PC-9 (cell line): ENCODE measurements around the gene ZNF491. TPM values are rescaled to one million over a fixed set of nuclear protein-coding genes. Genes with fewer than 3 reads are reported as not detected.
"Not testable (repeated sequence)": the region's sequence is repeated elsewhere in the genome, so short reads cannot be mapped to it uniquely, and the experiment has no call there.

ENCODE experiments used
- BruUV-seq: library from RNA; stranded (reverse); fragments of 400-500 nt; replicated peaks from 2 replicates; lab custom pipeline; 2021; lab: Mats Ljungman, UMichigan
- CTCF ChIA-PET: fragments of 300-600 bp; sonication (Branson Sonifier 250); formaldehyde crosslinking; loops from one replicate; lab custom pipeline; 2022; ENCODE audit warnings: antibody characterized with exemption; lab: Charles Lee
- POLR2A ChIA-PET: fragments of 300-600 bp; sonication (Branson Sonifier 250); formaldehyde crosslinking; loops from one replicate; lab custom pipeline; 2022; ENCODE audit warnings: antibody characterized with exemption; ENCODE audit not compliant: unreplicated experiment; lab: Charles Lee
- DNase-seq, 2 experiments: peaks; one replicate each; pipeline versions ENCODE4 v3.0.0 to v3.0.0-alpha.2; 2015 to 2022; ENCODE audit warnings: mixed read lengths in 1 of 2
- H2AFZ ChIP-seq: fragments of 200-600 bp; sonication (generic); 2 replicates; pipeline ENCODE4 v1.8.1; 2017; ENCODE audit warnings: antibody characterized with exemption
- H3F3A ChIP-seq: fragments of 200-600 bp; sonication (generic); 2 replicates; pipeline ENCODE4 v1.8.1; 2017; ENCODE audit warnings: antibody characterized with exemption, mild to moderate bottlenecking, low read depth; ENCODE audit not compliant: insufficient read depth
- H3K27ac ChIP-seq: fragments of 200-600 bp; sonication (generic); 2 replicates; pipeline ENCODE4 v1.6.1; 2016; ENCODE audit warnings: mixed run types
- H3K27me3 ChIP-seq: fragments of 200-600 bp; sonication (generic); 2 replicates; pipeline ENCODE4 v1.6.1; 2016; ENCODE audit warnings: low read depth, mixed run types; ENCODE audit not compliant: insufficient read depth
- H3K36me3 ChIP-seq: fragments of 200-600 bp; sonication (generic); 2 replicates; pipeline ENCODE4 v1.6.1; 2016; ENCODE audit warnings: low read depth, mixed run types
- H3K4me1 ChIP-seq: fragments of 200-600 bp; sonication (generic); replicated peaks from 2 replicates; pipeline ENCODE4 v1.6.1; 2016; ENCODE audit warnings: mixed run types; ENCODE audit not compliant: insufficient read depth
- H3K4me2 ChIP-seq: fragments of 200-600 bp; sonication (generic); 2 replicates; pipeline ENCODE4 v1.6.1; 2017; ENCODE audit warnings: mixed run types
- H3K4me3 ChIP-seq: fragments of 200-600 bp; sonication (generic); 2 replicates; pipeline ENCODE4 v1.6.1; 2016; ENCODE audit warnings: mixed run types
- H3K79me2 ChIP-seq: fragments of 200-600 bp; sonication (generic); 2 replicates; pipeline ENCODE4 v1.6.1; 2017; ENCODE audit warnings: low read depth, mixed run types
- H3K9me2 ChIP-seq: fragments of 200-600 bp; sonication (generic); 2 replicates; pipeline ENCODE4 v1.8.1; 2017; ENCODE audit warnings: mild to moderate bottlenecking; ENCODE audit not compliant: insufficient read depth
- H3K9me3 ChIP-seq: fragments of 200-600 bp; sonication (generic); 2 replicates; pipeline ENCODE4 v1.8.1; 2016; ENCODE audit warnings: low read depth; ENCODE audit not compliant: insufficient read depth
- H4K20me1 ChIP-seq: fragments of 200-600 bp; sonication (generic); 2 replicates; pipeline ENCODE4 v1.8.1; 2017; ENCODE audit not compliant: insufficient read depth
- CTCF ChIP-seq: fragments of 200-600 bp; sonication (generic); conservative IDR thresholded peaks from 2 replicates; pipeline ENCODE4 v1.6.1; 2017; ENCODE audit warnings: mixed run types, antibody characterized with exemption, mild to moderate bottlenecking, moderate library complexity
- EZH2 ChIP-seq: fragments of 200-600 bp; sonication (generic); IDR thresholded peaks from 2 replicates; pipeline ENCODE4 v1.8.0; 2017; ENCODE audit warnings: antibody characterized with exemption, low read depth
- intact Hi-C: fragments of 100-400 bp; cut with micrococcal nuclease; formaldehyde crosslinking; loops from one replicate; pipeline ENCODE4 v1.10.0; 2022; ENCODE audit not compliant: unreplicated experiment
- total RNA-seq: library from RNA; stranded (reverse); gene quantifications from 2 replicates; pipeline ENCODE4 v1.2.3, GENCODE V29; 2021

The ZNF491 gene
- total RNA-seq, 1 experiment from 2014 or later, result not detected

- no TSS peak for BruUV-seq
- no peaks in the 10 kb centered on the region for H3K4me1 ChIP-seq
- peaks cover 3% of the 10 kb centered on the region for H3K9me3 ChIP-seq
- DNase-seq, result no peak
- H3K9me2 ChIP-seq, result no peaks in the 10 kb centered on the region
- ChIA-PET CTCF (no interaction called here), POLR2A (no interaction called here)
- no peak for TF ChIP-seq EZH2
- TF ChIP-seq CTCF, result no peak
- no peaks in the 10 kb centered on the region for H3K27me3 ChIP-seq
- no peak overlapping the region for H3K4me3 ChIP-seq
- no peak overlapping the region for H3K27ac ChIP-seq
- no peaks in the 10 kb centered on the region for H4K20me1 ChIP-seq
- peaks cover 19% of the 10 kb centered on the region for H3K36me3 ChIP-seq
- intact Hi-C loops, result no loop called here
- H3F3A ChIP-seq, result no peaks in the 10 kb centered on the region
- H3K4me2 ChIP-seq, result no peak overlapping the region
- H2AFZ ChIP-seq, result no peak overlapping the region
- no peaks in the 10 kb centered on the region for H3K79me2 ChIP-seq
Observed at GRCh38 chr19:11821474-11822109, 23.3 kb downstream of the ZNF491 start.

DNA sequence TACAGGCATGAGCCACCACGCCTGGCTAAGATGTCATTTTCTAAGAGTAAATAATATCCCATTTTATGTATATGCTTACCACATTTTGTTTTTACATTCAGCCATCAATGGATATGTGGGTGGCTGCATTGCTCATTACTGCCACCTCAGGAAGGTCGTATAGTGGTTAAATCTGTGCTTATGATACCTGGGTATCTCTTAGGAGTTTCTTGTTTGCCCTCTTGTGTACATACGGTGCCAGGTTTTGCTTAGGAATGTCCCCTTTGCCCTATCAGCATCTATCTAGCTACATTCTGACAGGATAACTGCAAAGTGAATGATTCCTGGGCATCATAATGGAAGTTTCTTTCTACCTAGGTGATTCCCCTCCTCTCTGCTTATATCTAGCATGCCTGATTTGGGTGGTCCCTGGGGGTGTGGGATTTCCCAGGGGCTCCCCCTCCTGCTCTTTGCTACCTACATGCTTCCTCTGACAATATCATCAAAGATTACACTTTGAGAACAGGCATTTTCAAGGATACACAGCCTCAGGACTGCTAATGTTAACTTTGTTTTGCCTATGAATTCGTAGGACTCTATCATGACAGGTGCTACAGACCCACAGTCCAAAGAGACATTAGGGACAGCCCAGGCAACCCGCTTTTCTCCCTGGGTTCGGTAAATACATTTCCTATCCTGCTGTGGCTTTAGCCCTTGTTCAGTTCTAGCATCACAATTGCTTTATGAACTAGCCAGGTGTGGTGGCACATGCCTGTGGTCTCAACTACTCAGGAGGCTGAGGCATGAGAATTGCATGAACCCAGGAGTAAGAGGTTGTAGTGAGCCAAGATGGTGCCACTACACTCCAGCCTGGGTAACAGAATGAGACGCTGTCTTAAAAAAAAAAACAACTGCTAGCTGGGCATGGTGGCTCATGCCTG lies 30.9 kb downstream of the ZNF491 start:
- CTCF ChIA-PET, result not testable (repeated sequence)

DNA sequence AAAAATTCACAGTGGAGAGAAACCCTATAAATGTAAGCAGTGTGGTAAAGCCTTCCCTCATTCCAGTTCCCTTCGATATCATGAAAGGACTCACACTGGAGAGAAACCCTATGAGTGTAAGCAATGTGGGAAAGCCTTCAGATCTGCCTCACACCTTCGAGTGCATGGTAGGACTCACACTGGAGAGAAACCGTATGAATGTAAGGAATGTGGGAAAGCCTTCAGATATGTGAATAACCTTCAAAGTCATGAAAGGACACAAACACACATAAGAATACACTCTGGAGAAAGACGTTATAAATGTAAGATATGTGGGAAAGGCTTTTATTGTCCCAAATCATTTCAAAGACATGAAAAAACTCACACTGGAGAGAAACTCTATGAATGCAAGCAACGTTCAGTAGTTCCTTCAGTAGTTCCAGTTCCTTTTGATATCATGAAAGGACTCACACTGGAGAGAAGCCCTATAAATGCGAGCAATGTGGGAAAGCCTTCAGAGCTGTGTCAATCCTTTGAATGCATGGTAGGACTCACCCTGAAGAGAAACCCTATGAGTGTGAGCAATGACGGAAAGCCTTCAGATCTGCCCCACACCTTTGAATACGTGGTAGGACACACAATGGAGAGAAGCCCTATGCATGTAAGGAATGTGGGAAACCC lies 34.1 kb downstream of the ZNF491 start:
- TF ChIP-seq EZH2, result no peak
- TF ChIP-seq CTCF, result no peak
- Histone ChIP-seq H3K36me3 (peaks cover 58% of the 10 kb centered on the region), H3K4me2 (no peak overlapping the region), H3K9me2 (no peaks in the 10 kb centered on the region), H3K79me2 (no peaks in the 10 kb centered on the region), H3K4me1 (no peaks in the 10 kb centered on the region), H3K27ac (no peak overlapping the region), H3K4me3 (no peak overlapping the region), H4K20me1 (no peaks in the 10 kb centered on the region), H3K9me3 (peaks cover 73% of the 10 kb centered on the region), H2AFZ (no peak overlapping the region), H3K27me3 (no peaks in the 10 kb centered on the region), H3F3A (0 out of 2 replicates have a peak, but pooled peaks cover 15% of the 10 kb centered on the region)
- intact Hi-C loops, result no loop called here
- ChIA-PET POLR2A (no interaction called here), CTCF (no interaction called here)
- DNase-seq, result no peak
- BruUV-seq, result no TSS peak

More for the DNA sequence above, 30.9 kb downstream of the ZNF491 start:
- peaks cover 65% of the 10 kb centered on the region for H3K9me3 ChIP-seq
- H3K36me3 ChIP-seq, result peaks cover 52% of the 10 kb centered on the region
- H3K27ac ChIP-seq, H3F3A ChIP-seq, H4K20me1 ChIP-seq, POLR2A ChIA-PET, H3K4me2 ChIP-seq, H3K27me3 ChIP-seq, BruUV-seq, H3K79me2 ChIP-seq, intact Hi-C loops, H3K9me2 ChIP-seq, H2AFZ ChIP-seq, H3K4me3 ChIP-seq, H3K4me1 ChIP-seq, DNase-seq: not testable (repeated sequence)
